DMS53 treated with DMSO at 0.1 percent for 48 hours (cell line): ENCODE measurements around the gene KPNA1.
"Not testable (repeated sequence)": the region's sequence is repeated elsewhere in the genome, so short reads cannot be mapped to it uniquely, and the experiment has no call there.

Experiments used
- DNase-seq: peaks from one replicate; lab custom pipeline; 2025; ENCODE audit not compliant: unreplicated experiment; lab: John Stamatoyannopoulos, UW

Gene KPNA1

DNA sequence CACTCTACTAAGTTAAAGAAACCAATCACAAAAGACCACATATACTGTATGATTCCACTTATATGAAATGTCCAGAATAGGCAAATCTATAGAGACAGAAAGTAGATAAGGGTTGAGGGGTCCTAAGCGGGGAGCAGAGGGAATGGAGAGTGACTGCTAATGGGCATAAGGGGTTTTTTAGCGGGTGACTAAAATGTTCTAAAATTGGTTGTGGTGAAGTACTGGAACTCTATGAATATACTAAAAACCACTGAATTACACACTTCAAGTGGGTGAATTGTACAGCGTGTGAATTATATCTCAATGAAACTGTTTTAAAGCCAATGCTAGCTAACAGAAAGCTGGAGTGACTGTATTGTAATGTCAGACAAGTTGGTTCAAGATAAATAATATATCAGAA is 33.3 kb downstream of the KPNA1 start:
- DNase-seq: no peak

DNA sequence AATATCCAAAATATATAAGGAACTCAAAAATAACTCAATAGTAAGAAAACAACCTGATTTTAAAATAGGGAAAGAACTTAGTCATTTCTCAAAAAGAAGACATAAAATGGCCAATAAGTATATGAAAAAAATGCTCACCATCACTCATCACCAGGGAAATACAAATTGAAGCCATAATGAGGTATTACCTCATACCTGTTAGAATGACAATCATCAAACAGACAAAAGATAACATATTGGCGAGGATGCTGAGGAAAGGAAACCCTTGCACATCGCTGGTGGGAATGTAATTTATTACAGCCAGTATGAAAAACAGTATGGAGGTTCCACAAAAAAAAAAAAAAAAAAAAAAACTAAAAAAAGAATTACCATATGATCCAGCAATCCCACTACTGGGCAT is 38.2 kb downstream of the KPNA1 start:
- no peak for DNase-seq

DNA sequence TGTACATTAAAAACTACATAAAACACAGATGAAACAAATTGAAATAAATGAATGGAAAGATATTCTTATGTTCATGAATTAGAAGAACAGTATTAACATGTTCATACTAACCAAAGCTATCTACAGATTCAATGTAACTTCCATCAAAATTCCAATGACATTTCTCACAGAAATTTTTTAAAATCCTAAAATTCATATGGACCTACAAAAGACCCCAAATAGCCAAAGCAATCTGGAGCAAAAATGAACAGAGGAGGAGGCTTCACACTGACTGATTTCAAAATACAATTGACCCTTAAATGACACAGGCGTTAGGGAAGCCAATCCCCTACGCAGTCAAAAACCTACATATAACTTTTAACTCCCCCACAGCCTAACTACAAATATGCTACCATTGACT is 39.4 kb downstream of the KPNA1 start:
- no peak for DNase-seq

DNA sequence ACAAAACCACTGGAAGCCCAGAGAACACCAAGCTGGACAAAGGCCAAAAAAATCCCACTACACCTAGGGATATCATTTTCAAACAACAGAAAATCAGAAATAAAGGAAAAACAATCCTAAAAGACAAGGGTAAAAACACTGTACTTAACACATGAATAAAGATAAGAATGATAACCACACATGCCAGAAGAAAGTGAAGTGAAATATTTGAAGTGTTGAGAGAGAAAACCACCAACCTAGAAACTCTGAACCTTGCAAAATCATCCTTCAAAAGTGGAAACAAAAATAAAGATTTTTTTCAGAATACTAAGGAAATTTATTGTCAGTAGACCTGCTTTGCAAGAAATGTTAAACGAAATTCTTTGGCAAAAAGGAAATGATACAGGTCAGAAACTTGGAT is 45.1 kb downstream of the KPNA1 start:
- DNase-seq: no peak

DNA sequence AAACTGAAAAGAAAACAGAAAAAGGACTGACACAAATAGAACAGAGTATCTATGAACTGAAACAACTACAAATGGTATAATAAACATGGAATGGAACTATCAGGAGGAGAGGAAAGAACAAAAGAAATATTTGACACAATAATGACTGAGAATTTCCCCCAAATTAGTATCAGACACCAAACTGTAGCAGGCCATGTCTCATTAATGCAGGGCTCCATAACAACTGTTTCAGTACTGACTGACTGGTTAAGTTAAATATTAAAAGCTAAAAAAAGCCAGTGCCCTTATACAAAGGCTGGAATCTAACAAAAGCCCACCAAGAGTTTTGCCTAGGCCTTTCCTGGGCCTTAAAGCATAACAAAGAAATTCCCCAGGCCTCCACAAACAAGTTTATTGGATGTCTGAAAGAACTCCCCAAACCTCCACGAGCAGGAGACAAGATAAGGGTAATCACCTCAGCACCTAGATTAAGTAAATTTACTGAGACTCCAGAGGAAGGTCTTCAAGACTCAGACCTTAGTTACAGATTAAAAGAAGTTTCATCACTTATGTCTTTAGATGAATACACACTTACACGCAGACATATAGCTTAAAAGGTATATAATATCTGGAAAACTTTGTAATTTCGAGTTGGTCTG is 45.7 kb downstream of the KPNA1 start:
- DNase-seq: no peak

DNA sequence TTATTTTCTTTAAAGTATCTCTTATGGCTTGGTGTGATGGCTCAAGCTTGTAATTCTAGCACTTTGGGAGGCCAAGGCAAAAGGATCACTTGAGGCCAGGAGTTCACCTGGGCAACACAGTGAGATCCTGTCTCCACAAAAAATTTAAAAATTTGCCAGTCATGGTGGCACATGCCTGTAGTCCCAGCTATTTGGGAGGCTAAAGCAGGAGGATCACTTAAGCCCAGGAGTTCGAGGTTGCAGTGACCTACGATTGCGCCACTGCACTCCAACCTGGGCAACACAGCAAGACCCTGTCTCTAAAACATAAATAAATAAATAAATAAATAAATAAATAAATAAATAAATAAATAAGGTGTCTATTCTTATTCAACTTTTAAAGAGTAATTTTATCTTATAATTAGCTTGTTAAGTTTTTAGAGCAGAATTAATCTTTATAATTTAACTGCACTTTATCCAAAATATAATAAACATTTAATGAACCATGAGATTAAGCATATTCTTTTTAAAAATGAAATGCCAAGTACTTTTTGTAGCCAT is 48.0 kb downstream of the KPNA1 start:
- DNase-seq: no peak

DNA sequence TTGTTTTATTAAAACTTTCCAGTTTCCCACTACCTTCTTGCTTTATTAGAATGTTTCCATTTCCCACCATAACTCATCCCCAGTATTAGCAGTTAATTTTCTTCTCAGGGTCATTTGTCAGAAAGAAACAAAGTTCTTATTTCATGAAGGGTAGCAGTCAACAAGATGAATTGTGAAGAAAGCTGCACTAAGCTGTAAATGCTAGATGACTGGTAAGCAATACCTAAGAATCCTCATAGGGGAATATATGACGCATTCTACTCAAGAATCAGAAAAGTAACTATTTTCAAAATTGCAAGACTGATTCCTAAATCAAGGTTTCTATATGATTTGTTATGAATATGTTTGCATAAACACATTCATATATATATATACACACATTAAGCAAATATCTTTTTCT is 50.1 kb downstream of the KPNA1 start:
- DNase-seq: no peak

DNA sequence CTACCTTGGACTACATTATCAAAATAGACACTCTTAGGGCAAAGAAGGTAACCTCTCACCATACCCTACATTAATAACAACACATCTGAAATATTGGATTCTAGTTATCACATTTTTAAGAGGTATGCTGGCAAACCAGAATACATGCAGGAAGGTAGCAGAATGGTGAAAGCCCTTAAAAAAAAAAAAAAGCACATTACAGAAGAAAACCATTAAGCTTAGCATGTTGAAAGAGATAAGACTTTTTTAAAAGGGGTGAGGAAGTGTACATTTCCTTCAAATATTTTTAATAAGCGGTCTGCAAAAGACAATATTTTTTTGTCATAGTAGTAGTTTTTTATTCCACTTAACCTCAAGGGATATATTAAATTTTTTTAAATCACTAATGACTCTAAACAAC is 52.3 kb downstream of the KPNA1 start:
- no peak for DNase-seq

DNA sequence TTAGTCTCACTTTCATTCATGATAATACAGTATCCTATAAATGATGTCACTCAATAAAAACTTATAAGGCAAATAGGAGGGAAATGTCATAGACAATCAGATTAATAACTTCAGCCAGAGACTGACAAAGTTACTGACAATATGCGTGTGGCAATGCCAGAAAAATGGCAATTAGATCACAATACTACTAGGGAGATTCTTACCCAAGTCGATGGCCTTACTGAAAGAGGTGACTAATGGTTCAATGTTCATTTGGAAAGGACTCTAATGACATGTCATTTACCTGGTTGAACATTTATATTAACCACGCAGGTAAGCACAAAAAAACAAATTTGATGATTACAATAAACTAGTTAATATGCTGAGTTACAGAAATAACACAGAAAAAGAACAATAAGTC is 52.9 kb downstream of the KPNA1 start:
- no peak for DNase-seq

DNA sequence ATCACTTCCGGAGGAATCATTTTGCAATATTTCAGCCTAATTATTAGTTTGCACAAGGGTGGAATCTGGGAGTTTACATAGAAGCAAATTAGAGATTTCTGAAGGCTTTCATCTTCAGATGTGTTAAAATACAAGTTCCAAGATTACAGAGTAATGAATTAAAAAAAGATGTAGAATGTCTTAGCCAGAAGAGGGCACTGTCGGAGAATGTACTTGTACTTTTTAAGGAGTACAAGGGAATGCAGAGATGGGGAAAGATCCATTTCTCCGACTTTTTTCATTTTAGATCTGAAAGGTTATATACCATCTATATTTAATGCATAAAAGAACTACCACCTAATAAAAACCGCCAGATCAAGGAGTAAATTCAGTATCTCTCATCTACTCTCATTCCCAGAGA is 55.7 kb downstream of the KPNA1 start:
- DNase-seq: no peak

DNA sequence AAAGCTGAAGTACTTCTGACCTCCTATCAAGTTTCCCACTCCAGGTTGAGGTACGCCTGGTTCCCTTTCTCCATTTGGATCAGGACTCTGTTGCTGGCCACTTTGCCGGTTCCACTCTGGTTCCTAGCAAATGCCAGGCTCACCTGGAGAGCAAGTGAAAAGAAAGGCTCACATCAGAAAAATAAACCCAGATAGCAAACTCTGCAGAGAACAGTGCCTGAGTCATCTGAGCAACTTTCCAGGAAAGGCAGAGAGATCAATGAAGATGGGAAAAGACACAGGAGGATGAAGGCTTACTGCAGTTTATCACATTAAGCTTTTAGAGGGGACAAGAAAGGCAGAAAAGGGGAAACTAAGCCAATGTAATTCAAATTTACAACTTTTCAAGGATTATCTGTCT is 57.0 kb downstream of the KPNA1 start:
- no peak for DNase-seq

DNA sequence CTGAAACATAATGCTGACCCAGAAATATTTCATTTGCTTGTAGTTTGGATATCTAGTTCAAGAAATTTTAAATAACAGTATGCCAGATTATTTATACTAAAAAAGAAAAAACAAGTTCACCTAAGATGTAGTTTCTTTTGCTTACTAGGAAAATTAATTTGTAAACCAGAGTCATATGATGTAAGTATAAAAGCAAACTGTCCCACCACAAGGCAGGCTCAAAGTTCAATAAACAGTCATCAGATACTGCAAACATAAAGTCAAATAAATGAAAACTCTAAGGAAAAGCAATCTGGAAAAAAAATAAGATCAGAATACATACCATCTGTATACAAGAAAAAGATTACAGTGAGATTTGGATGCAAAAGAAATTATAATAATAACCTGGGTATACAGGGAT is 58.7 kb downstream of the KPNA1 start:
- DNase-seq: no peak

DNA sequence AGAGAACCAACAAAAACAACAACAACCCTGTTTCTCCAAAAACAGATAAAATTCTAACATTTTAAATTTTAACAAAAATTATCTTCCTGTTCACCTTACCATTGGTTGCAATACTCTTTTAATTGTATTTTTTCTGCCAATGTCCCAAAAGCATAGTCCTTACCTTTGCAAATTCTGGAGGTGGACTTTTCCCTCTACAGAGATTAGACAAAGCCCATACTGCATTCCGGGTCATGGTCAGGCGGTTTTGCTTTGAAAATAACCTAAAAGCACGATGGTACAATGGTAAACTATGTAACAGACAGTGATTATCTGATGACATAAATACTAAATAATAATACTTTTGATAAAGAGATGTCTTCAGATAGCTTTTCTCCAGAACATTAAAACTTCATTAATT is 63.4 kb downstream of the KPNA1 start:
- DNase-seq: no peak

DNA sequence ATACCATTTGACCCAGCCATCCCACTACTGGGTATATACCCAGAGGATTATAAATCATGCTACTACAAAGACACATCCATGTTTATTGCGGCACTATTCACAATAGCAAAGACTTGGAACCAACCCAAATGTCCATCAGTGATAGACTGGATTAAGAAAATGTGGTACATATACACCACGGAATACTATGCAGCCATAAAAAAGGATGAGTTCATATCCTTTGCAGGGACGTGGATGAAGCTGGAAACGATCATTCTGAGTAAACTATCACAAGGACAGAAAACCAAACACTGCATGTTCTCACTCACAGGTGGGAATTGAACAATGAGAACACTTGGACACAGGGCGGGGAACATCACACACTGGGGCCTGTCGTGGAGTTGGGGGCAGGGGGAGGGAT is 66.5 kb downstream of the KPNA1 start:
- DNase-seq: not testable (repeated sequence)

DNA sequence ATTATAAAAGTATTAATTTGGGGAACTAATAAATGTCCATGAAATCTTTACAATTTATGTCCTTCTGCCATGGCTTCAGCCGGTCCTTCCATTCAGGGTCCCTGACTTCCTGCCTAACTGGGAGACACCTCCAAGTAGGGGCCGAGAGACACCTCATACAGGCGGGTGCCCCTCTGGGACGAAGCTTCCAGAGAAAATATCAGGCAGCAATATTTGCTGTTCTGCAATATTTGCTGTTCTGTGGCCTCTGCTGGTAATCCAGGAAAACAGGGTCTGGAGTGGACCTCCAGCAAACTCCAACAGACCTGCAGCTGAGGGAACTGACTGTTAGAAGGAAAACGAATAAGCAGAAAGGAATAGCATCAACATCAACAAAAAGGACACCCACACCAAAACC is 70.2 kb downstream of the KPNA1 start:
- DNase-seq: not testable (repeated sequence)

DNA sequence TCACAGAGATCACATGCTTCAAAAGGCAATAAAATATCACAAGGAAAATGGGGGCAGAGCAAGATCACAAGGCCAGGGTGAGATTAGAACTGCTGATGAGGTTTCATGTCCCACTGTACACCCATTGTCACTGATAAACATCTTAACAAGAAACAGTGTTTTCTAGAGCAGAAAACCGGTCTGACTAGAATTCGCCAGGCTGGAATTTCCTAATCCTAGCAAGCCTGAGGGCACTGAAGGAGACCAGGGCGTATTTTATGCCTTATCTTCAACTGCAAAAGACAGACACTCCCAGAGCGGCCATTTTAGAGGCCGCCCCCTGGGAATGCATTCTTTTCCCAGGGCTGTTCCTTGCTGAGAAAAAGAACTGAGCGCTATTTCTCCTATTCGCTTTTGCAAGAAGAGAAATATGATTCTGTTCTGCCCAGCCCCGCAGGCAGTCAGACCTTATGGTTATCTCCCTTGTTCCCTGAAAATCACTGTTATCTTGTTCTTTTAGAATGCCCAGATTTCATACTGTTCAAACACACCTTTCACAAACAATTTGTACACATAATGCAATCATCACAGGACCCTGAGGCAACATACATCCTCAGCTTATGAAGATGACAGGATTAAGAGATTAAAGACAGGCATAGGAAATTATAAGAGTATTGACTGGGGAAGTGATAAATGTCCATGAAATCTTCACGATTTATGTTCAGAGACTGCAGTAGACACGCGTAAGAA is 70.8 kb downstream of the KPNA1 start:
- not testable (repeated sequence) for DNase-seq

DNA sequence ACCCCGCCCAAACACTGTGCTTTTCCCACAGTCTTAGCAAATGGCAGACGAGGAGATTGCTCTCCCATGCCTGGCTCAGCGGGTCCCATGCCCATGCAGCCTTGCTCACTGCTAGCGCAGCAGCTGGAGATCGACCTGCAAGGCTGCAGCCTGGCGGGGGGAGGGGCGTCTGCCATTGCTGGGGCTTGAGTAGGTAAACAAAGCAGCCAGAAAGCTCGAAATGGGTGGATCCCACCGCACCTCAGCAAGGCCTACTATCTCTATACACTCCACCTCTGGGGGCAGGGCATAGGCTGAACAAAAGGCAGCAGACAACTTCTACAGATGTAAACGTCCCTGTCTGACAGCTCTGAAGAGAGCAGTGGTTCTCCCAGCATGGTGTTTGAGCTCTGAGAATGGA is 71.6 kb downstream of the KPNA1 start:
- no peak for DNase-seq

DNA sequence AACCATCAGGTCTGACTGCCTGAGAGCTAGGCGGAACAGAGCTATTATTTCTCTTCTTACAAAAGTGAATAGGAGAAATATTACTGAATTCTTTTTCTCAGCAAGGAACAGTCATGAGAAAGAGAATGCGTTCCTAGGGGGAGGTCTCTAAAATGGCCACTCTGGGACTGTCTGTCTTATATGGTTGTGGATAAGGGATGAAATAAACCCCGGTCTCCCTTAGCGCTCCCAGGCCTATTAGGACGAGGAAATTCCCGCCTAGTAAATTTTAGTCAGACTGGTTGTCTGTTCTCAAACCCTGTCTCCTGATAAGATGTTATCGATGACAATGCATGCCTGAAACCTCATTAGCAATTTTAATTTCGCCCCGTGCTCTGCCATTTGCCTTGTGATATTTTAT is 78.8 kb downstream of the KPNA1 start:
- DNase-seq: no peak

DNA sequence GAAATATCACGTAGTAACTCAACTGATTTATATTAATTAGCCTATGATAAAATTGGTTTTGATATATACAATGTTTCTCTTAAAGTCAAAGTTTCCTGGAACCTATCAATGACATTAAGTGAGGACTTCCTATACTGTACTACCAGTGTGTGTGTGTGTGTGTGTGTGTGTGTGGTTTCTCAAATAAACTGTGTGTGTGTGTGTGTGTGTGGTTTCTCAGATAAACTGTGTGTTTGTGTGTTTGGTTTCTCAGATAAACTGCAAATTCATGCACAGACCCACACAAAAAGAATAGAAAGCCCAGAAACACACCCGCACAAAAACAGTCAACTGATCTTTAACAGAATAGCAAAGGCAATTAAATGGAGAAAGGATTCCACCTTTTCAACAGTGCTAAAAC is 84.4 kb downstream of the KPNA1 start:
- DNase-seq: no peak

DNA sequence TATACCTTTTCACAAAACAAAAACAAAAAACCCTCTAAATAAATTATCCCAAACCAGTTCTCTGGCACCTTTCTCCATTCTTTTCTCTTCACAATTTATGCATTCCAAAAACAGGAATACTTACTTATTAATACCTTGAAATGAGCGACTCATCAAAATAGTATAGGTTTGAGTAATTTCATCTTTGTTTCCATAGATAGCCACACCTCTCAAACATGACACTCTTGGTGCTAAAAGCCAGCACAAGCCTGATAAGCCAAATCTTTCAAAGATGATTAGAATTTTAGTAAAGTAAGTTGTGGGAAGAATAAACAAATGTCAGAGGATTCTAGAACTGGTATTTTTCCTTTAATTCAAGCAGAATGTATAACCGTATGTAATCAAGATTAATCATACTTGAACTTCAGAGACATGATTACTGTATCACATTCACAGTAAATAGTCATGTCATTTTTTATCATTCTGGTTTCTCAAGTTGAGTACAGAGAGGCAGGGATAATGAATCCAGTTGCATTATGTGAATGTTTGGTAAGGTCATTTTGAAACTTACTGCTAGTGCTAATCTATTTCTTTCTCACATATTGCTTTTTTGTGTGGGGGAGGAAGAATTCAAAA is 86.8 kb downstream of the KPNA1 start:
- no peak for DNase-seq

DNA sequence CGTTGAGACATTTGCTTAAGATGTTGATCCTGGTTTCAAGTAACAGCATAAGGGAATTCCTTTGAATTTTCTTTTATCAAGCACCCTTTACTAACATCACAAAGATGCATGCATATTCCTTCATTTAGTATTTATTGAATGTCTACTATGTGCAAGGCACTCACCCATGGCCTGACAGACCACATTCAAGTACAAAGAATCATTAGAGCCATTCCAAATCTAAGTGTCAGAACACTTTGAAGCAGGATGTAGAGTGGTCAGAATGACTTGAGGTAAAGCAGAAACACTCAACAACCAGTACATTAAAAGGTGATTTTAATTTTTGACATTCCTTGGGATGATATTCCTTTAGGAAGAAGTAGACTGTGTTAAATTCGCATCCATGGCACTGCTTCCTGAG is 92.9 kb downstream of the KPNA1 start:
- no peak for DNase-seq

DNA sequence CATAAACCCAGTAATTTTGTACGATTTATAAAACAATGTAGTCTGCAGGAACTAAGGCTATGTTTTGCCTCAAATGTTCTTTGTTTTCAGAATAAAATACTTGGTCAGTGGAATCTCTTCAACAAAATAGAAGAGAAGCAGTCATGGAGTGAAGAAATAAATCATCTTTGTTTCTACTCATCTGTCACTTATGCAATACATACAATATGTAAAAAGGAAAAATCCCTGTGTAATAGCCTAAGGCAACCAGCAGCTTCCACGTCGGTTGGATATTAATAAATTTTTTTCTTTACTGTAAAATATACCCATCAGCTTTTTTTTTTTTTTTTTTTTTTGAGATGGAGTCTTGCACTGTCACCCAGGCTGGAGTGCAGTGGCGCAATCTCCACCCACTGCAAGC is 93.6 kb downstream of the KPNA1 start:
- DNase-seq: no peak
